Nucleus accumbens (tissue), 56 donors: ENCODE results near the gene NAALAD2.
A peak's percentile ranks its signal among the peaks of the same experiment; 100 is the strongest.
"Not testable (repeated sequence)": the region's sequence is repeated elsewhere in the genome, so short reads cannot be mapped to it uniquely, and the experiment has no call there.

ENCODE experiments used
- DNase-seq, 56 donors: peaks; one replicate each; lab custom pipeline; 2025; lab: John Stamatoyannopoulos, UW

Gene NAALAD2

DNA sequence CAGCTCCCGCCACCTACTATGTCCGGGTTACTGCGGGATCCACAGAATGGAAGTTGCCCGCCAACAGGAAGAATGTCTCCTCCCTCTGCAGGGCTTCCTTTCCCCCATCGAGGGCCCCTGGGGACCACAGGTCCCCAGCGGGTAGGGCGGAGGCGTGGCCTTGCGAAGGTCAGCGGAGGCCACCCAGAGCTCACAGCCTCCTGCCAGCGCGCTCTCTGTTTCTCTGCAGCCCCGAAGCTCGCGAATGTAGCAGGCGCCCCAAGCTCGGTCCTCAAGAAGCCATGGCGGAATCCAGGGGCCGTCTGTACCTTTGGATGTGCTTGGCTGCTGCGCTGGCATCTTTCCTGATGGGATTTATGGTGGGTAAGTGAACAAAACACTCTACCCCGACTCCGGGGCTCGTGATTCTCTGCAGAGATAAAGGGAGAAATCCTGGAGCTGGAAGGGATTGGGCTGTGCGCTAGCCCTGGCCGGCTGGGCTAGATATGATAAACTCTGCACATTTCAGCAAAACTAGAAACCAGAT lies at the start of gene NAALAD2:
Gene NAALAD2 (plus strand): TSS at position 186 of the 526 bp plus-strand sequence. CDS start 96 bp downstream, at position 282.
- peak in 52 of 56 donors; percentile 5 to 81 (median 44) for DNase-seq

DNA sequence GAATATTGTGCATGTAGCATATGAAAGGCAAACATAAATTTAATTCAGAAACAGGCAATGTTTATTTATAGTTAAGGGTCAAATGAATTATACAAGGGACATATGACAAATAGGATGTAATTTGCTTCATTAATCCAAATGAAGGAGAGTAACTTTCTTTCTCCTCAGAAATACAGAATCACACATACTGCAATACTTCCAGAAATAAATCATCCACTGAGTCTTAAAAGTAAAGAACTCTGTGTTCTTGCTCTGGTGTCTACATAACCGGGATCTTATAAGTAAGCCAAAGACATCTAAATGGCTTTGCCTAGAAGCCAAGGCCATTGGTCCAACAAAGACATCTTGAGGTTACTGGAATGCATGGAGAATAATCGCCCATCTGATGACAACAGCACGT lies 48.8 kb upstream of the NAALAD2 start, which contains the start of gene UBTFL1:
Gene UBTFL1 (plus strand): TSS at position 301 of the 400 bp plus-strand sequence. CDS start 0 bp downstream, at position 301.
- DNase-seq: not testable (repeated sequence)

DNA sequence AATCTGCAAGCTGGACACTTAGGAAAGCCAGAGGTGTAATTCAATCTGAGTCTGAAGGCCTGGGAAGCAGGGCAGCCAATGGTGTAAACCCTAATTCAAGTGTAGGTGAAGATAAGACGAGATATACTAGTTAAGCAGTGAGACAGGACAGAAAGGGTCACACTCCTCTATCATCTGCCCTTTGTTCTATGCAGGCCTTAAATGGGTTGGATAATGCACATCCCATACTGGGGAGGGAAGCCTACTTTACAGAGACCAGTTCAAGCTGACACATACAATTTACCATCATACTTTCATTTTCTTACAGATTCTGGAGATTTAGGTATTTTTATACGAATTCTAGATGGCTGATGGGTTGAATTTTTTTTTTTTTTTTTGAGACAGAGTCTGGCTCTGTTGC lies 45.7 kb upstream of the NAALAD2 start:
- not testable (repeated sequence) for DNase-seq

DNA sequence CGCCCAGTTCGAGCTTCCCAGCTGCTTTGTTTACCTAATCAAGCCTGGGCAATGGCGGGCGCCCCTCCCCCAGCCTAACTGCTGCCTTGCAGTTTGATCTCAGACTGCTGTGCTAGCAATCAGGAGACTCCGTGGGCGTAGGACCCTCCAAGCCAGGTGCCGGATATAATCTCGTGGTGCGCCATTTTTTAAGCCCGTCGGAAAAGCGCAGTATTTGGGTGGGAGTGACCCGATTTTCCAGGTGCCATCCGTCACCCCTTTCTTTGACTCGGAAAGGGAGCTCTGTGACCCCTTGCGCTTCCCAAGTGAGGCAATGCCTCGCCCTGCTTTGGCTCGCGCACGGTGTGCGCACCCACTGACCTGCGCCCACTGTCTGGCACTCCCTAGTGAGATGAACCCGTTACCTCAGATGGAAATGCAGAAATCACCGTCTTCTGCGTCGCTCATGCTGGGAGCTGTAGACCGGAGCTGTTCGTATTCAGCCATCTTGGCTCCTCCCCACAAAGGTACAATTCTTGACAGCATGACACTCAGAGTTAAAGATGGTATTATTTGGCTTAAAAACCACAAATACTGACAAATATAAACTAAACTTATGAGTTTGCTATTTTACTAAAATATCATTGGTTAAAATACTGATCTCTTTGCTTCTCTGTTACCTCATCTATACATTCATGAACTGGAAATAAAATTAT lies 39.1 kb upstream of the NAALAD2 start:
- not testable (repeated sequence) for DNase-seq

DNA sequence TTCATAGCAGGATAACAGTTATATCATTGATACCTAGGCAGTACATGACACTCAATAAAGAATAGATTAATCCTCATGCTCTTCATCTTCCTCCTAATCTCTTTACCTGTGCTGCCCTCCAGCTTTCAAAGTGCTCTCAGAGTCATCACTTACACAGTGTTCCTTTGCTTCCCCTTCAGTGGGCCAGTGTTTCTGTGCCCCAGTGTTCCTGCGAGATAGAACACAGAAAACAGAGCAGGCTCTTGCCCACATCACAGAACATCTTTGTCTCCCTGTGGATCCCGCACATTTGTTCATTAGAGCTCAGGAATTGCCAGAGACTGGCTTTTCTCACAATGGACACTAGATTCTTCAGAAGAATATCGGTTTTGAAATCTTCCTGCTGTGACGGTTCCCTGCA lies 36.2 kb upstream of the NAALAD2 start:
- peak in 27 of 56 donors; percentile 0 to 55 (median 14) for DNase-seq

DNA sequence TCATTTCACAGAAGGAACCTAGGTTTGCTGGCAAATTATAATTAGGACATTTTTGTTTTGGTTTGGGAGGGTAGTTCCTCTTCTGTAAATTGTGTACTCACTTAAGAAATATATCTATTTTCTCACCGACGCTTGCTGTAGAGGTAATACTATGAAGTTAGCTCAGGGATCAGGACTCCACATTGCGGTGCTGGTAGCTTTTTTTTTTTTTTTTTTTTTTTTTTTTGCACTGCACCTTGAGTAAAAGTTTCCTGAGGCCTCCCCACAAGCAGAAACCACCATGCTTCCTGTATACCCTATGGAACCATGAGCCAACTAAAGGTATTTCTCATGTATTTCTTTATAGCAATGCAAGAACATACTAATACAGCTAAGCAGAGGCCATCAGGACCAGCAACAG lies 34.0 kb upstream of the NAALAD2 start:
- no peak for DNase-seq

DNA sequence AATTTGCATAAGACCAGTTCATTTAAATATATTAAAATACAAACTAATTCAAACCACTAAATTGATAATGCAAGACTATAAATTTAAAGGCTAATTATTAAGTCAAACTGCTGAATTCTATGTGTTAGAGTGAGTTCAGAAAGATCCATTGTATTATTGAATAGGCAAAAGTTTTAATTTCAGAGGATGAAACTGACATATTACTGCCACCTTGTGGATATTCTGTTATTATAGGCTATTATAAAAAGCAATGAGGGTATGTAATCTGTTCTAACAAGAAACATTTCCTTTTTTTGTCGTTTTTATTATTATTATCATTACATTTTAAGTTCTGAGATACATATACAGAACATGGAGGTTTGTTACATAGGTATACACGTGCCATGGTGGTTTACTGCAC lies 20.9 kb upstream of the NAALAD2 start:
- no peak for DNase-seq

DNA sequence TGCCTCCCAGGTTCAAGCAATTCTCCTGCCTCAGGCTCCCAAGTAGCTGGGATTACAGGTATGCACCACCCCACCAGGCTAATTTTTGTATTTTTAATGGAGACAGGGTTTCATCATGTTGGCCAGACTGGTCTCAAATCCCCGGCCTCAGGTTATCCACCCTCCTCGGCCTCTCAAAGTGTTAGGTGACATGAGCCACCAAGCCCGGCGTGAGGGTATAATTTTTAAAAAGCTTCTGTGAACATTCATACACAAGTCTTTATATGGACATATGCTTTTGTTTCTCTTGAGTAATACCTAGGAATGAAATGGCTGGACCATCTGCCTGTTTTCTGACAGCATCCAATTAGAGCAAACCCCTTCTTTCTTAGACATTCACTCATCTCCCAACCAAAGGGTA lies 14.3 kb upstream of the NAALAD2 start:
- DNase-seq: no peak

DNA sequence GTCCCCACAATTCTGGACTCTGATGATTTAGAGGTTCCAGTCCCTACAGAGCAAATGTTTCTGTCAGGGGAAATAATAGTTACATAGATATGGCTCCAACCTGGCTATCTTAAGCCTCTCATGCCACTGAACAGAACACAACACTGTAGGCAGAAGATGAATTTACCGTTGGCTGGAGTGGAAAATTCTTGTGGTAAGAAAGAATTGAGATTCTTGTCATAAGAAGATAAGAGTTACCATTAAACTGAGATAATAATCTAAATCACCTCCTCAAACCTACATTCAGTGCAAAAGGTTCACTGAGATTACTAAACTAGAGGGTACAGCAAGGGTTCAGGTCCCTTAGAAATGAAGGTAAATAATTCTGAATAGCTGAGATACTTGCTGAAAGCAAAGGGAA lies 10.1 kb upstream of the NAALAD2 start:
- no peak for DNase-seq

DNA sequence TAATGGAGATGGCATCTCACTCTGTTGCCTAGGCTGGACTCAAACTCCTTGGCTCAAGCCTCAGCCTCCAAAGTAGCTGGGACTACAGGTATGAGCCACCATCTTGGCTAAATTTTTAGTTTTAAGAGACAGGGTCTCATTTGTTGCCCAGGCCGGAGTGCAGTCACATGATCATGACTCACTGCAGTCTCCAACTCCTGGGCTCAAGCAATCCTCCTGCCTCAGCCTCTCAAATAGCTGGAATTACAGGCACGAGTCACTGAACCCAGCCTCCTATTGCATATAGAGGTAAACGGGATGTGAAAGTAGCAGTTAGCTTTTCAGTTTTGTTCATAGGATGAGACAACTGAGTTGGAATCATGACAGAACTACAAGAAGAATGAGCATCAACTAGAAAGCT lies 9.5 kb upstream of the NAALAD2 start:
- DNase-seq: no peak

DNA sequence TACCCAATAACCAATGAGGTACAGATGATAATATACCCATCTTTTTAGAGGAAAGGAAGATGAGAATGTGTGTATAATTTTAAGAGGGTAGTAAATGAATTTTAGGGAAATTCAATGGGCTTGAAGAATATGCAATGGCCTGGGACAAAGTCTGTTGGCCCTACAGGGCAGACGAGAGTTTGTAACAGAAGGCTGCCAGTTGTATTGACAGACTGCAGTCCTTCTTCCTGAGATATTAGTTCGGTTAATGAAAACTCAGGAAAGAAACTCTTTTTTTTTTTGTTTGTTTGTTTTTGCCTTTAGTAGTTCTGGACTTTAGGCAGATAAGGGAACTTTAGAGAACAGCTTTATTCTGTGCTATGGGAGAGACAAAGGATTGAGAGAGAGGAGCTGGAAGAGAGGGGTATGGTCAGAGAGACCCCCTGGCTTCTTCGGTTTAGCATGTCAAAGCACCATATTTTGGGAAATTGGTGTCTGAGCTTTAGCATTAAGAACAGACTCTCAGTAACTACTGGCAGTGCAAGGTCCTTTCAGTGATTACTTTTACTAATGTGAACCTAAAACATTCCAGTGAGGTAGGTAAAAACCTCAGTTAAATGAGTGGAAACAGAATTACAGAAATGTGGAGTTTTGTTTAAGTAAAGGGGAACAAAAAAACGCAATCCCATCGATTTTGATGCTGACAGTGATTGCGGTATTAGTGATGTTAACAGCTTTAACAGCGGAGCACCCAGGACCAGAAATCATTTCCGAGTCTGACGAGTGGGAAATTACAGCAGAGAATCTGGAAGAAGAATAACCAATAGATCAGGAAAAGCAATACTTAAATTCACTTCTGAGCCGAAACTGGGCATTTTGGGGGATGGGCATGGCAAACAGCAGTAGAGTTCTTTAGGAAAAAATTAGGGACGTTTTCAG lies 644 bp upstream of the NAALAD2 start:
- DNase-seq: no peak

DNA sequence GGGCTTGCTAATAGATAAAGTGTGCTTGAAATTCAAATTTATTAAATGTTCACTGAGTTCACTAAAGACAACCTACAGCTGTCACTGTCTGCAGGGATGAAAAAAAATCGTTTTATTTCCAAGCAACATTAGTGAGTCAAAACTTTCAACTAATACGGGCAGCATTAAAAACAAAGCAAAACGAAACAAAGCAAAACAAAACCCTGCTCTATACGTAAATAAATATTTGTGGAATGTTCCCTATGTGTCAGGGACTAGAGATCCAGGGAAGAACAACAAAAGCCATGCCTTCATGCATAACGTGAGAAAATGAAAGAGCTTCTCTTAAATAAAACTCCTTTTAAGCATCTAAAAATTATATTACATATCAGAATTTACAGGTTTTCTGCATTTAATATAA lies 553 bp downstream of the NAALAD2 start:
- no peak for DNase-seq

DNA sequence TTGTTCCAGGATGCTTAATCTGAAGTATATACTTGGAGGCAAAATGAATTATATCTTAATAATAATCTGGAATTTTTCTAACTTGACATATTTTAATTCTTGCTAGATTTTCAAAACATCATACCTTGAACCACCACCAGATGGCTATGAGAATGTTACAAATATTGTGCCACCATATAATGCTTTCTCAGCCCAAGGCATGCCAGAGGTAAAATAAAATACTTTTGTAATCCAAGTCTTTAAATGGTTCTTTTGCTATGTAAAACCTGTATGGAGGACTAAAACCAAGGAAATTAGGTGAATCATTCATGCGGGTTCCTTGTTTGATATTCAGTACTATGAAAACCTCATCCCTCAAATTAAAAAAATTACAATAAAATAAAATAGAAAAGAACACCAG lies 14.4 kb downstream of the NAALAD2 start:
- no peak for DNase-seq

DNA sequence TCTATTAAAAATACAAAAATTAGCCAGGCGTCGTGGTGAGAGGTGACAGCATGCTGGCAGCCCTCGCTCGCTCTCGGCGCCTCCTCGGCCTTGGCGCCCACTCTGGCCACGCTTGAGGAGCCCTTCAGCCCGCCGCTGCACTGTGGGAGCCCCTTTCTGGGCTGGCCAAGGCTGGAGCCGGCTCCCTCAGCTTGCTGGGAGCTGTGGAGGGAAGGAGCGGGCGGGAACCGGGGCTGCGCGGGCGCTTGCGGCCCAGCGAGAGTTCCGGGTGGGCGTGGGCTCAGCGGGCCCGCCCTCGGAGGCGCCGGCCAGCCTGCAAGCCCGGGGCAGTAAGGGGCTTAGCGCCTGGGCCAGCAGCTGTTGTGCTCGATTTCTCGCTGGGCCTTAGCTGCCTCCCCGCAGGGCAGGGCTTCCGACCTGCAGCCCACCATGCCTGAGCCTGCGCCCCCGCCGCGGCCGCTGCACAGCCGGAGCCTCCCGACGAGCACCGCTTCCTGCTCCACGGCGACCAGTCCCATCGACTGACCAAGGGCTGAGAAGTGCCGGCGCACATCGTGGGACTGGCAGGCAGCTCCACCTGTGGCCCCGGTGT lies 32.6 kb downstream of the NAALAD2 start:
- DNase-seq: not testable (repeated sequence)

DNA sequence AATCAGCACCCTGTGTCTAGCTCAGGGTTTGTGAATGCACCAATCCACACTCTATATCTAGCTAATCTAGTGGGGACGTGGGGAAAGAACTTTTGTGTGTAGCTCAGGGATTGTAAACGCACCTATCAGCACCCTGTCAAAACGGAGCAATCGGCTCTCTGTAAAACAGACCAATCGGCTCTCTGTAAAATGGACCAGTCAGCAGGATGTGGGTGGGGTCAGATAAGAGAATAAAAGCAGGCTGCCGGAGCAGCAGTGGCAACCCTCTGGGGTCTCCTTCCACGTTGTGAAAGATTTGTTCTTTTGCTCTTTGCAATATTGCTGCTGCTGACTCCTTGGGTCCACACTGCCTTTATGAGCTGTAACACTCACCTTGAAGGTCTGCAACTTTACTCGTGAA lies 33.2 kb downstream of the NAALAD2 start:
- not testable (repeated sequence) for DNase-seq

DNA sequence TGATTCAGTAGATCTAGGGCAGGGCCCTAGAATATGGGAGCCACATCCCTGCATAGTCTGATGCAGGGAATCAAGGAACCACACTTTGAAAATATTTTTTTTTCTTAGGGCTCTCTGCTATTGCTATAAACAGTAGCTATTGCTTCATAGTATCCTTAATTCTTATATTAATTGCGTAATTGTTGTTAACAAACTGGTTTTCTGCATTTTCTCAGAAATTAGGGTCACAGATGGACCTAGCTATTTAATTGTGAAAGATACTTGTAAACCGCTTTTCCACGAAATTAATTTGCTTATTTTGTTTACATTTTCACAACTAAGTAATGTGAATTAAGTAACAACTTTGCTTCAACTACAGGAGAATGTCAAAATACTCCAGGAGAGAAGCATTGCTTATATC lies 34.1 kb downstream of the NAALAD2 start:
- DNase-seq: no peak

DNA sequence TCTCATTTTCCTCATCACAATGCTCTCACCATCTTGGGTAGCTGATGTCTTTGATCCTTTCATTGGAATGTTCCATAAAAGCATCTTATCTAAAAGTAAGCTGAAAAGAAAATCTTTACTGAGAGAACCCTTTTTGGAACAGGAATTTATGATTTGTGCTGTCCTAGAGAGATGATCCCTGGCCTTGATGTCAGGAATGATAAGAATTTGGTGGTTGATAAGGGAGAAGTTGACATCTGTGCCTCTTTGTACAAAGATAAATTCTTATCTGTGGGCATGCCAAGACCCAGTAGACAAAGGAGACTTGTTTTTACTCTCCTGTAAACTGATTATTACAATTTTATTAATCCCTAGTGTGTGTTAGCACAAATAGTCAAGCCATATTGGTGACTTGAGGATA lies 36.9 kb downstream of the NAALAD2 start:
- DNase-seq: no peak

DNA sequence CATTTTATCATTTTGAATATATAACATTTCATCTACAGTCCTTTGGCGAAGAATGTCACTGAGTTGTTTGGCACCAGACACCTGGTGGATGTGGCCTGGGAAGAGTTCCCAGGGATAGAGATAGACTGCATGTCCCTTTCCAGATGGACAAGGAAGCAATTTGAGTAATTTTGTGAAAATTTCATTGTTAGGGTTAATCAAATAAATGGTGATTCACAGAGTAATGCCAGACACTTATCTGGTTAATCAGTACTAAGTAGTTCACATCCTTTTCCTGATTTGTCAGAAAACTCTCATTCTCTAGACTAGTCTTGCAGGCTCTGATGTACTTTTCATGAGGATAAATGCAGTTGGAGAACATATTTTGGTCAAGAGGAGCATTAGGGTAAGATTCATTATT lies 41.6 kb downstream of the NAALAD2 start:
- no peak for DNase-seq

DNA sequence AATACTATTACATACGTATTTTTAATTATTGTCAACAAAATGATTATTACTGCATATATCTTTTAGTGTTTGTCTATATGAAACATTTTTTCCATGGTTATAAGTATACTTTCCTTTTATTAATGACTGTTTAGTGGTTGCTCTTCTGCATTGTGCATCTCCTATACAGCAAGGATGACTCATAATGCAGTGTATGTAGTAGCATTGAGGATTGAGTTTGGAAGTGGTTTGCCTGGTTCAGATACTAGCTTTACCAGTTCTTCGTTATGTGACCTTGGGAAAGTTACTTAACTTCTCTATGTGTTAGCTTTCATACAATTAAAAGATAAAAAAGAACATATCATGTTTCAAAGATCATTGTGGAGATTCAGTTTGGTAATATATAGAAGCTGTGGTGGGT lies 44.3 kb downstream of the NAALAD2 start:
- DNase-seq: no peak

DNA sequence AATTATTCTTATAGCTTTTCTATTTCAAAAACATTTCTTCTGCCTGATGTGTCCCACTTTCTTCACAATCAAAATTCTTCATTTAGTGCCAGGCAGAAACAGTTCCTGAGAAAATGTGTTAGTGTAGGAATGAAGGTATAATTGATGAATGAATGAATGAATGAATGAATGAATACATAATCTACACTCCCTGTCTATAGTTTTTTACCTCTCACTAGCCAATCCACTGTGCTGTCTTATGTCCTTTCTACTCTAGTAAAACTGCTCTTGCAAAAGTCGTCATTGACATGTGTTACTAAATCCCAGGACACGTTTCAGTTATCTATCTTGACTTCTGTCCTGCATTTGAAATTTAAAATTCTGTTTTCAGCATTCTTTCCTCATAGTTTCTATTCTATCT lies 45.5 kb downstream of the NAALAD2 start:
- no peak for DNase-seq

DNA sequence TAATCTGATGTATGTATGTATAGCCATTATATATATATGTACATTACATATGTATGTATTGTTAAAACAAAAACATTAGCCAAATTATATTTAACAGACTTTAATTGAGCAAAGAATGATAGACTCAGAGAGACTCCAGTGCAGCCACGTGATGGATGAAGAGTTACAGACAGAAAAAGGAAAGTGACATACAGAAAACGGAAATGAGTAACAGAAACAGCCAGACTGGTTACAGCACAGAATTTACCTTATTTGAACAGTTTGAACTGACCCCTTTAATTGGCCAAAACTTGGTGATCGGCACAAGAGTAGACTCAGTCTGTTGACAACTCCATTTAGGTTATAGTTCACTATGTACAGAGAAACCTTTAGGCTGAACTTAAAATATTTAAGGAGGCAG lies 53.4 kb downstream of the NAALAD2 start:
- no peak for DNase-seq
